ENCODE results near the gene RCAN3.

RCAN3 gene

GRCh38 chr1:24586970-24587820 lies 84.6 kb downstream of the RCAN3 start:
- TF ChIP-seq CTCF (IDR thresholded peaks at IDR 0.05): peak; percentile 55

GRCh38 chr1:24588573-24588972 lies 85.9 kb downstream of the RCAN3 start:
- TF ChIP-seq CTCF (IDR thresholded peaks at IDR 0.05): no peak

GRCh38 chr1:24589200-24589599 lies 86.6 kb downstream of the RCAN3 start:
- no peak for TF ChIP-seq CTCF (IDR thresholded peaks at IDR 0.05)

Measured in LNCAP (cell line).